Naive thymus-derived CD8-positive, alpha-beta T cell (primary cell): ENCODE data around the gene GLRX2. TPM values are rescaled to one million over a fixed set of nuclear protein-coding genes. Genes with fewer than 3 reads are reported as not detected.
A peak's percentile ranks its signal among the peaks of the same experiment; 100 is the strongest.
"Not testable (repeated sequence)": the region's sequence is repeated elsewhere in the genome, so short reads cannot be mapped to it uniquely, and the experiment has no call there.

Experiments
- ATAC-seq, 2 donors: fragments of 150-1000 bp; cut with Tn5 transposase in 1 of 2; sonication (Bioruptor Pico), chemical (Tn5 transposase) in 1 of 2; 1 replicate in 1 of 2; 2 replicates in 1 of 2; pipeline ENCODE4 v1.10.0; 2021; ENCODE audit warnings: mild to moderate bottlenecking in 2 of 2, moderate library complexity in 2 of 2
- POLR2A ChIA-PET: fragments of 350-600 bp; sonication (Branson Sonifier 250); formaldehyde crosslinking; loops from one replicate; lab custom pipeline; 2021; ENCODE audit warnings: antibody characterized with exemption; lab: Charles Lee
- DNase-seq, 10 donors: peaks; one replicate each; pipeline versions ENCODE4 v3.0.0 to v3.0.0-alpha.2; 2020 to 2022
- H3K27ac Mint-ChIP-seq, 10 donors: one replicate each; pipeline ENCODE4 v1.8.0; 2020 to 2022; ENCODE audit warnings: mild to moderate bottlenecking in 10 of 10, mixed read lengths in 10 of 10, moderate library complexity in 4 of 10, inconsistent platforms in 1 of 10
- H3K27me3 Mint-ChIP-seq, 5 donors: one replicate each; pipeline ENCODE4 v1.8.0; 2021 to 2022; ENCODE audit warnings: mixed read lengths in 5 of 5
- H3K36me3 Mint-ChIP-seq, 3 donors: one replicate each; pipeline ENCODE4 v1.8.0; 2020 to 2022; ENCODE audit warnings: mixed read lengths in 3 of 3, mild to moderate bottlenecking in 2 of 3, inconsistent platforms in 1 of 3
- H3K4me1 Mint-ChIP-seq, 4 donors: one replicate each; pipeline ENCODE4 v1.8.0; 2021 to 2022; ENCODE audit warnings: mixed read lengths in 4 of 4
- H3K4me3 Mint-ChIP-seq, 10 donors: one replicate each; pipeline ENCODE4 v1.8.0; 2020 to 2022; ENCODE audit warnings: mild to moderate bottlenecking in 10 of 10, mixed read lengths in 10 of 10, moderate library complexity in 6 of 10, inconsistent platforms in 1 of 10
- H3K9me3 Mint-ChIP-seq, 9 donors: one replicate each; pipeline ENCODE4 v1.8.0; 2020 to 2022; ENCODE audit warnings: mixed read lengths in 9 of 9, mild to moderate bottlenecking in 3 of 9, inconsistent platforms in 1 of 9, moderate library complexity in 1 of 9
- polyA plus RNA-seq, 3 donors: library from polyadenylated mRNA; unstranded; fragments of 300-500 nt; fragmentation: Illumina TruSeq; gene quantifications; one replicate each; pipeline ENCODE4 v1.2.3, GENCODE V29; 2021
- total RNA-seq, 8 experiments: library from RNA in 2 of 8; stranded (reverse) in 2 of 8; gene quantifications; one replicate each; pipeline ENCODE4 v1.2.3 and lab custom pipeline; 2021 to 2026

GLRX2 gene
- total and polyA plus RNA-seq, 5 experiments from 2014 or later = 7.0 to 15.9 (median 12.8) TPM

DNA sequence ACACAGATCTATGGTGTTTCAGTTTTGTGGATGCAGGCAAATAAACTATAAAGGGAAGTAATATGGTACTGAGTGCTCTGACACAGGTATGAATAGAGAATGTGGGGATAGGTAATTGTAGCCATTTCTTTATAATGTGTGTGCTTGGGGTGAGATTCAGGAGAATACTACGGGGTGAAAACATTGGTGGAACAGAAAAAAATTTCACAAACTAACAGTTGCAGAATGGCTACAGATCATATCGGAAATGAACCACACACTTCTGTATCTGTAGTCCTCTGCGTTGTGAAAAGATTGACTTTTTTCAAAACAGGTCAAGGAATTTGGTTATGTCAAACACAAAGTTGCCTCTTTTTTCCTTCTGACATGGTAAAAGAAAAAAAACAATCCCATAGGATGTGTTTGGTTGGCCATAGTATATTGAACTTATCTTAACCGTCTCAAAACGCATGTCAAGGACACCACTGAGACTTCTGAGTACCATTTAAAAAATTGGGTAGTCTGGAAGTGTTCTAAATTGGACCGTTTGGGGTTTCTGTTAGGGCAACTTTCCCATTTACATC lies 15.5 kb upstream of the GLRX2 start:
- no peaks in the 10 kb centered on the region for H3K27me3 Mint-ChIP-seq
- ATAC-seq = no peak
- no peaks in the 10 kb centered on the region for H3K9me3 Mint-ChIP-seq
- POLR2A ChIA-PET = interaction anchor here (0.7 to 4.5 kb wide), 7 partner anchors 11 to 316 kb away, joined by 3 to 30 read pairs (median 3); partner anchors contain the start of genes GLRX2, RO60 and UCHL5
- peak overlapping the region; percentile 90 to 100 (median 96) for H3K4me3 Mint-ChIP-seq
- H3K4me1 Mint-ChIP-seq = peaks cover 8 to 45% (median 40%) of the 10 kb centered on the region in 4 donors
- peaks cover 0 to 9% (median 2%) of the 10 kb centered on the region in 3 donors for H3K36me3 Mint-ChIP-seq
- peak overlapping the region; percentile 95 to 99 (median 98) for H3K27ac Mint-ChIP-seq
- peak in 1 of 10 donors; percentile 6 for DNase-seq

DNA sequence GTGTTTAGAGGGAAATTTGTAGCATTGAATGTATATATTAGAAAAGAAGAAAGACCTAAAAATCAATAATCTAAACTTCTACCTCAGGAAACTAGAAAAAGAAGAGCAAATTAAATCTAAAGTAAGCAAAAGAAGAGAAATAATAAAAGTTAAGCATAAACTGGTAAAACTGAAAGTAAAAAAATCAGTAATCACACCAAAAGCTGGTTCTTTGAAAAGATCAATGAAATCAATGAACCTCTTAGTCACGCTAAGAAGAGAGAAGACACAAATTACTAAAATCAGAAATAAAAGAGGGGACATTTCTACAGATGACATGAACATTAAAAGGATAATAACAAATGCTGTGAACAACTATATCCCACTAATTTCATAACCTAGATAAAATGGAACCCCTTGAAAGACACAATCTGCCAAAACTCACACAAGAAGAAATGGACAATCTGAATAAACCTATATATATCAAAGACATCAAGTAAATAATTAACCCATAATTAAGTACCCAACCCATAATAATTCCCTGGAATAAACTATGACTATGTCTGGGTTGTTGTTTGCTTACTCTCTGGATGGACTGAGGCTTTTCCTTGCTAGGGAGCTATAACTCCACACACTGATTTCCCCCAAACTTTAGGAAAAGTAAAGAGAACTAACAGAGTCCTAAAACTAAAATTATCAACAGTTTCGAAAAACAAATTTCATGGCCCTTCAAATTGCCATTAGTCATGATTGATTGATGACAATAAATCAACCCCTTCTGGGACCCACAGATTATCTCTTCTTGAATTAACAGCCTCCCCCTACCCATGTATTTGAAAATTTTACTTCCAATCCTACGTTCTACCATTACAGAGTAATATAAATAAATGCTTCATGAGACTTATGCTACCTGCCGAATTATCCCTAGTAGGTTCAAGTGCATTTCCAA lies 13.9 kb upstream of the GLRX2 start:
- Mint-ChIP-seq H3K27me3 (no peaks in the 10 kb centered on the region), H3K4me1 (peaks cover 5 to 29% (median 26%) of the 10 kb centered on the region in 4 donors), H3K36me3 (no peaks in the 10 kb centered on the region), H3K9me3 (no peaks in the 10 kb centered on the region), H3K27ac (no peak overlapping the region), H3K4me3 (no peak overlapping the region)
- POLR2A ChIA-PET = interaction anchor here (0.6 kb wide), 1 partner anchor 49 kb away, joined by 3 read pairs; no protein-coding TSS in a partner anchor
- DNase-seq (no peak), ATAC-seq (no peak)

DNA sequence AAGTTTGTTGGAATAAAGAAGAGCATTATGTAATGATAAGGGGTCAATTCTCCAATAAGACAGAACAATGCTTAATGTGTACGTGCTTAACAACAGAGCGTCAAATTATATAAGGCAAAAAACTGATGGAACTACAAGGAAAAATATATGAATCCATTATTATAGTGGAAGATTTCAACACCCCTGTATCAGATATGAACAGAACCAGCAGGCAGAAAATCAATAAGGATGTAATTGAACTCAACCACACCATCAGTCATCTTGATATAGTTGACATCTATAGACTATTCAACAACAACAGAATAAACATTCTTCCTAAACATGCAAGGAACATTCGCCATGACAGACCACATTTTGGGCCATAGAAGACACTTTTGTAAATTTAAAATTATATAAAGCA lies 13.0 kb upstream of the GLRX2 start:
- Mint-ChIP-seq H3K36me3 (no peaks in the 10 kb centered on the region), H3K27ac (no peak overlapping the region), H3K4me1 (peaks cover 3 to 20% (median 18%) of the 10 kb centered on the region in 4 donors), H3K9me3 (no peaks in the 10 kb centered on the region), H3K4me3 (no peak overlapping the region), H3K27me3 (no peaks in the 10 kb centered on the region)
- DNase-seq (no peak), ATAC-seq (no peak)
- POLR2A ChIA-PET = no interaction called here

- H3K9me3 Mint-ChIP-seq, POLR2A ChIA-PET, H3K36me3 Mint-ChIP-seq, DNase-seq, ATAC-seq, H3K27ac Mint-ChIP-seq, H3K4me3 Mint-ChIP-seq, H3K27me3 Mint-ChIP-seq: not testable (repeated sequence)
- H3K4me1 Mint-ChIP-seq = peaks cover 0 to 11% (median 10%) of the 10 kb centered on the region in 4 donors
Measured at GRCh38 chr1:193117167-193117566, 12.0 kb upstream of the GLRX2 start.

- no peaks in the 10 kb centered on the region for H3K36me3 Mint-ChIP-seq
- no peak for ATAC-seq
- H3K27ac Mint-ChIP-seq = no peak overlapping the region
- POLR2A ChIA-PET = no interaction called here
- H3K9me3 Mint-ChIP-seq = no peaks in the 10 kb centered on the region
- no peak for DNase-seq
- peaks cover 0 to 5% (median under 1%) of the 10 kb centered on the region in 4 donors for H3K4me1 Mint-ChIP-seq
- H3K27me3 Mint-ChIP-seq = no peaks in the 10 kb centered on the region
- no peak overlapping the region for H3K4me3 Mint-ChIP-seq
Measured at GRCh38 chr1:193115629-193116227, 10.5 kb upstream of the GLRX2 start.

- H3K9me3 Mint-ChIP-seq = no peaks in the 10 kb centered on the region
- POLR2A ChIA-PET = interaction anchor here (1.0 kb wide), 1 partner anchor 56 kb away, joined by 3 read pairs; the partner anchor contains the start of gene UCHL5
- DNase-seq (no peak), ATAC-seq (no peak)
- H3K4me1 Mint-ChIP-seq = peaks cover 0 to 3% (median 0%) of the 10 kb centered on the region in 4 donors
- H3K27me3 Mint-ChIP-seq = no peaks in the 10 kb centered on the region
- no peak overlapping the region for H3K27ac Mint-ChIP-seq
- H3K4me3 Mint-ChIP-seq = no peak overlapping the region
- H3K36me3 Mint-ChIP-seq = no peaks in the 10 kb centered on the region
Measured at GRCh38 chr1:193114485-193115095, 9.4 kb upstream of the GLRX2 start.

DNA sequence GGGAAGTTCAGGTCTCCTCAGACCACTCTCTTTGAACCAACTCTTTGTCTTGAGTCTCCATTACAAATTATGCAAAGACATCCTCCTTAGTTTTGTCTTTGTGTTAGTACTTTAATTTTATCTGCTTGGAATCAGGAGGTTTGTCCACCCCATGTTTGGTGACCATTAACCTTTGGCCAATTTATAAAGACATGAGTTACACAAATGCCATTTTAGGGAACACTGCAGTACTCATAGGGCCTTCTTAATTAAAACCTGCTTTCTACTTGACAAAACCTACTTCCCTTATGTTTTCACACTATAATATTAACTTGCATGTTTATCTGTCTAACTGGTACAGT lies 8.7 kb upstream of the GLRX2 start:
- Mint-ChIP-seq H3K4me3 (no peak overlapping the region), H3K4me1 (peaks cover 0 to 2% (median 0%) of the 10 kb centered on the region in 4 donors), H3K9me3 (no peaks in the 10 kb centered on the region), H3K27ac (no peak overlapping the region), H3K27me3 (no peaks in the 10 kb centered on the region), H3K36me3 (no peaks in the 10 kb centered on the region)
- POLR2A ChIA-PET = interaction anchor here (1.0 kb wide), 1 partner anchor 55 kb away, joined by 3 read pairs; the partner anchor contains the start of gene UCHL5
- ATAC-seq (no peak), DNase-seq (no peak)

DNA sequence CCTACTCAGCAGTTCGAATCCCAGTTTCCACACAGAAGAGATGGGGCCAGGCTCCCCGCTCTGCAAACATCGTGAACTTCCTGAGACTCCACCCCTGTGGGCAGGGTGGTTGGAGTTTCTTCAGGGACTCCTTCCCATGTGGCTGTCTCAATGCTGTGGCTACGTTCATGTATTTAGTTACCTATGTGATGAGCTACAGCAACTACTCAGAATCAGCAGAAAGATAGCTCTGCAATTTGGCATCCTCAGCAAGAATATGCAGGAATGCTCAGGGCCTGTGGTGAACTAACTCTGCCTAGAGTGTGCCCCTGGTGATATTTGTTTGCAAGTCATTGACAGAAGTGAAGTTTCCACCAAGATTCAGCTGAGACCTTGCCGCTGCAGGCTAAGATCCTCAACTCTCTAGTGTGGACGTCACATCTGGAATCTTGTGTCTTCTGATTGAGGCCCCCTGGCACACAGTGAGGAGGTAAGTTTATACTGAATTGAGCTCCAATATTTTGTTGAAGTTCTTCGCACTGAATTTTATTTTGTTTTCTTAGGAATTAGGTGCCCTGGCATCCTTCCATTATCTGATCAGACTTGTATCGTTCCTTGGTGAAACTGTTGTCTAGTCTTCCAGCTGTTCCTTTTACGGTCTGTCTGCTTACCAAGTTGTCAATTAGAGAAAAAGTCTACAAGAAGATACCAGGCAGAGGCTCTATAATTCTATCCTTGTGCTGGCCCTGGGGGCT lies 8.2 kb upstream of the GLRX2 start:
- POLR2A ChIA-PET = interaction anchor here (1.0 kb wide), 1 partner anchor 54 kb away, joined by 3 read pairs; the partner anchor contains the start of gene UCHL5
- H3K4me1 Mint-ChIP-seq = no peaks in the 10 kb centered on the region
- H3K9me3 Mint-ChIP-seq = no peaks in the 10 kb centered on the region
- no peaks in the 10 kb centered on the region for H3K36me3 Mint-ChIP-seq
- ATAC-seq (no peak), DNase-seq (no peak)
- H3K27me3 Mint-ChIP-seq = no peaks in the 10 kb centered on the region
- no peak overlapping the region for H3K27ac Mint-ChIP-seq
- no peak overlapping the region for H3K4me3 Mint-ChIP-seq

DNA sequence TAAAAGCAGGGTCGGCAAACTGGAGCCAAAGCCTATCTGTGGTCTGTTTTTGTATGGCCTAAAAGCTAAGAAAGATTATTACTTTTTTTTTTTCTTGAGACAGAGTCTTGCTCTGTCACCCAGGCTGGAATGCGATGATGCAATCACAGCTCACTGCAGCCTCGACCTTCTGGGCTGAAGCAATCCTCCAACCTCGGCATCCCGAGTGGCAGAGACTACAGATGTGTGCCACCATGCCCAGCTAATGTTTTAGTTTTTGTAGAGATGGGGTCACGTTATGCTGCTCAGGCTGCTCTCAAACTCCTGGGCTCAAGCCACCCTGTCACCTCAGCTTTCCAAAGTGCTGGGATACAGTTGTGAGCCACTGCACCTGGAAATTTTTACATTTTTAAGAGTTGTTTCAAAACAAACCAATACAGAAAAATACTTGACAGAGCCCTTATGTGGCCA lies 6.5 kb upstream of the GLRX2 start:
- DNase-seq = no peak
- Mint-ChIP-seq H3K27me3 (no peaks in the 10 kb centered on the region), H3K36me3 (no peaks in the 10 kb centered on the region), H3K4me3 (no peak overlapping the region), H3K27ac (no peak overlapping the region), H3K4me1 (no peaks in the 10 kb centered on the region), H3K9me3 (no peaks in the 10 kb centered on the region)
- POLR2A ChIA-PET = no interaction called here
- no peak for ATAC-seq

DNA sequence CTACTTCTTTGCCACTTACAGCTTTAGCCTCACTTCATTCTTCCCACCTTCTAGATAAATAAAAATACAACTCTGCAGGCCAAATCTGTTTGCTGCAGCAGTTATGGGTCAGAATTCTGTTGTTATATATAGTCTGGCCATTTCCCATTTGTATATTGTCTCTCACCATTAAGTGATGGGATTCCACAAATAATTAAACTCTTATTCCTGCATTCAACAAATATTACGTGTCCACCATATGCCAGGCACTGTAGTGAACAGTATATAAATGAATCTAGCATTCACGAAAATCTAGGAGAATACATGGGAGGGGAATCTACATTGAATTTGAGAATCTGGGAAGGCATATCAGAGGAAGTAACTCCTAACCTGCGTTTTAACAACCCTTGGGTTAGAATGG lies 5.7 kb upstream of the GLRX2 start:
- DNase-seq = no peak
- H3K4me1 Mint-ChIP-seq = peaks cover 0 to 2% (median 0%) of the 10 kb centered on the region in 4 donors
- no peak overlapping the region for H3K4me3 Mint-ChIP-seq
- H3K36me3 Mint-ChIP-seq = no peaks in the 10 kb centered on the region
- ATAC-seq = no peak
- H3K27ac Mint-ChIP-seq = no peak overlapping the region
- POLR2A ChIA-PET = no interaction called here
- no peaks in the 10 kb centered on the region for H3K27me3 Mint-ChIP-seq
- no peaks in the 10 kb centered on the region for H3K9me3 Mint-ChIP-seq

- Mint-ChIP-seq H3K36me3 (no peaks in the 10 kb centered on the region), H3K4me1 (peaks cover 0 to 6% (median 1%) of the 10 kb centered on the region in 4 donors), H3K9me3 (no peaks in the 10 kb centered on the region), H3K4me3 (no peak overlapping the region), H3K27me3 (no peaks in the 10 kb centered on the region), H3K27ac (no peak overlapping the region)
- no peak for ATAC-seq
- POLR2A ChIA-PET = no interaction called here
- no peak for DNase-seq
Measured at GRCh38 chr1:193110246-193110645, 5.0 kb upstream of the GLRX2 start.

GRCh38 chr1:193109619-193110018 lies 4.4 kb upstream of the GLRX2 start:
- H3K27me3 Mint-ChIP-seq = no peaks in the 10 kb centered on the region
- ATAC-seq (no peak), DNase-seq (no peak)
- H3K27ac Mint-ChIP-seq = no peak overlapping the region
- H3K36me3 Mint-ChIP-seq = no peaks in the 10 kb centered on the region
- H3K9me3 Mint-ChIP-seq = no peaks in the 10 kb centered on the region
- POLR2A ChIA-PET = no interaction called here
- H3K4me1 Mint-ChIP-seq = peaks cover 0 to 9% (median 3%) of the 10 kb centered on the region in 4 donors
- H3K4me3 Mint-ChIP-seq = no peak overlapping the region
